HuH-7.5 (cell line): ENCODE data around the gene ADGRL3.

Source experiments
- DNase-seq: peaks from one replicate; pipeline ENCODE4 v3.0.0; 2011; ENCODE audit warnings: low spot score

Gene ADGRL3

DNA sequence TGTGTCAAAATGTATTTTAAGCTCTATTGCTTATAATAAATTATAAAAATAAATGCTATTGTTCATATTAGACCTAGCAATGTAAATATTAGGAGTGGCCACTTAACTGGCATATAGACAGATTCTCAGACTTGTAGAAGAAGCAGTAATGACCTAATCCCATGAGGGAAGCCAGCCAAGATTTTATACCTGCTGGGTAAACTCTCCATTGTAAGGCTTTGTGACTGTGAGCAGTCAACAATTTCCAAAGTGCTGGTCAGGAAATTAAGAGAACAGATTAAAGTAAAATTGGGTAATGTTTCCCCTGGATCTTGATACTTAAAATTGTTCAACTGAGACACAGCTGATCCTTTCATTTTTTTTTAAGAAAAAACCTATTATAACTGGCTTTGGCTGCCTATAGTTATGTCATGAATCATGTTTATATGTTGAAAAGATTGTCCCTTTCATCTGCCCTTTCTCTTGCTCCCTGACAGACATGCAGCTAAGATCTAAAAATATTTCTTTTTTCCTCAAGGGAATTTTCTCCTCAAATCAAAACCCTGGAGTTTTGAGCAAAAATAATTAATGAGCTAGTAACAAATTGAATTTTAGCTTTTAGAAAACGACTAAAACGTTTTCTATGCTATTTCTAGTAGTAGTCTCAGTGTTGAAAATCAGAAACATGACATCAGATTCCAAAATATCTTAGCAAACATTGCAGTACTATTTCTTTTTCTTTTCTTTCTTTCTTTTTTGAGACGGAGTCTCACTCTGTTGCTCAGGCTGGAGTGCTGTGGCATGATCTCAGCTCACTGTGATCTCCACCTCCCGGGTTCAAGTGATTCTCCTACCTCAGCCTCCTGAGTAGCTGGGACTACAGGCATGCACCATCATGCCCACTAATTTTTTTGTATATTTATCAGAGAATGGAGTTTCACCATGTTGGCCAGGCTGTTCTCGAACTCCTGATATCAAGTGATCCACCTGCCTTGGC, 77.9 kb downstream of the ADGRL3 start:
- no peak for DNase-seq

- no peak for DNase-seq
These were observed 92.2 kb downstream of the ADGRL3 start for GRCh38 chr4:61292322-61292721.

GRCh38 chr4:61293707-61294400, 93.7 kb downstream of the ADGRL3 start:
- no peak for DNase-seq

DNA sequence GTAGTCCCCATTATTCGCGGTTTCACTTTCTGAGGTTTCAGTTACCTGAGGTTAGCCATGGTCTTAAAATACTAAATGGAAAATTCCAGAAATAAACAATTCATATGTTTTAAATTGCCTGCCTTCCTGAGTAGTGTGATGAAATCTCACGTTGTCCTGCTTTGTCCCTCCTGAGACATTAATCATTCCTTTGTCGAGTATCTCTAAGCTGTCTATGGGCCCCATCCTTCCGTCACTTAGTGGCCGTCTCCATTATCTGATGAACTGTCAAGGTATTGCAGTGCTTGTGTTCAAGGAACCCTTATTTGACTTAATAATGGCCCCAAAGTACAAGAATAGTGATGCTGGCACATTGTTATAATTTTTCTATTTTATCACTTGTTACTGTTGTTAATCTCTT, 94.8 kb downstream of the ADGRL3 start:
- DNase-seq: no peak

DNA sequence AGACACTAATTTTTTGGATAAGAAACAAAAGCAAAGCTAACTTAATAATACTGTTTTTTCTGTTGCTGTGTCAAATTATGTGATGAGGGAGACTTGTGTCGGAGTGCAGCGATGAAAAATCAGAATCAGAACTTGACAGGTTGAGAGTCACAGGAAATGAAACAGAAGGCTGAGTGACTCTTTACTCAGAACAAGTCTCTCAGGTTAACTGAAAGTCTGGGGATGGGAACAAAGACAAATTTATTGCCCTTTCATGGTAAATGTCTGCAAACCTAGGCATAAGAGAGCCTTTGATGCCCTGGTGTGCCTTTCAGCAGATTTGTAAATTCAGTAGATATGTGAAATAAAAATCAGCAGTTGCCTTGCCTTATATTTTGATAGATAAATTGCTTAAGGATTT, 96.0 kb downstream of the ADGRL3 start:
- DNase-seq: no peak

DNA sequence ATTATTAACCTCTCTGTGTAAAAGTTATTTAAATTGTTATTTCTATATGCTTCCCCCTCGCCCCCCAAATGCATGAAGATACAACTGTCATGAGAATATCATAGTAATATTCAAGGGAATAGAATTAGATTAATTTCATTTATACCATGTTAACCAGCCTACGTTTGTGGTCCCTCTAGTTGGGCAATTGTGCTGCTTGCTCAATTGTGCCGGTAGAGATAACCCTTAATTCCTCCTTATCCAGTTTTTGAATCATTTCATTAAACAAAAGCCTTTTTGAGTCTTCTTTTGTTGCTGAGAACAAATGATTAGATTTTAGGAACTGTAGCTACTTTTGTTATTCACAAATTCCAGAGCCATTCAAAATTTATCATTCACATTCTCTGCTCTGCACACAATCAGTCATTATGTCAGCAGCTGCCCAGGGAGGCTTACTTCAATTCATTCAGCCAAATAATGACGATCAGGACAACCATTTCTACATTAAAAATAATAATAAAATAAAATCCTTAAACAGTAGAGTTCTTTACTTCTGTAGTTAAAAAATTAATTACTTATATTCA, 98.1 kb downstream of the ADGRL3 start:
- DNase-seq: no peak

GRCh38 chr4:61299316-61299715, 99.2 kb downstream of the ADGRL3 start:
- DNase-seq: no peak

GRCh38 chr4:61300266-61300844, 100.2 kb downstream of the ADGRL3 start:
- DNase-seq: no peak

DNA sequence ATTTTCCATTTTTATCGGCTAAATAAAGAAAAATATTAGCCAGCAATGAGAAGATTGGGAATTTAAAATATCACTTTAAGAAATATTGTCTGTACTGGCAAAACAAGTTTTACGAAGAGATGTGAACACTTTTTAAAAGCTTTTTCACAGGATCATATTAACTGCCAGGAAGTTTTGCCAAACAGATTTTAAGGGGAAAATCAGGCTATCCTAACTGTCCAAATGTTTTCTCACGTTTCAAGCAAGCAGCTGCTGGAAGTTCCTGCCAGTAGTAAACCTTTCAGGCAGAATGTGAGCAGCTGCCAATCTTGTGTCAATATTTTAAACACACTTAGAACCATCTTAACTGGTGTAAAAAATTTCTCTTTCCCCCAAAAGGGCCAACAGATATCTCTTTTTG, 101.1 kb downstream of the ADGRL3 start:
- DNase-seq: no peak

GRCh38 chr4:61308033-61308432, 107.9 kb downstream of the ADGRL3 start:
- no peak for DNase-seq

DNA sequence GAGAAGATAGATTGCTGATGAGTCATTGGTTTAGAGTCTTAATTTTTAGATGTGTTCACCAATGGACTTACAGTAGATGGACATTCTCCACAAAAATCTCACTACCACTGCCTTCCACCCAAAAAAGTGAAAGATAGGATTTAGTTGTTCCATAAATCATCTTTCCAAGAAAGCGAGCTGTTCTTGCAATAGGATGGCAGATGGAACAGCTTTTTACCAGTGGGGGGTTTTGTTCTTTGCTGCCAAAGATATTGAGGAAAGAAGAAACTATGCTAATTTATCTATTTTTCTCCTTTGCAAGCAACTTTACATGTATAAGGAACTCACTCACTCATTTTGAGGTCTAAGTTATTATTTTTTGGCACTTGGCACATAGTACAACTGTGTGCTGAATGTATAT, 109.5 kb downstream of the ADGRL3 start:
- no peak for DNase-seq

GRCh38 chr4:61312526-61312925, 112.4 kb downstream of the ADGRL3 start:
- no peak for DNase-seq

DNA sequence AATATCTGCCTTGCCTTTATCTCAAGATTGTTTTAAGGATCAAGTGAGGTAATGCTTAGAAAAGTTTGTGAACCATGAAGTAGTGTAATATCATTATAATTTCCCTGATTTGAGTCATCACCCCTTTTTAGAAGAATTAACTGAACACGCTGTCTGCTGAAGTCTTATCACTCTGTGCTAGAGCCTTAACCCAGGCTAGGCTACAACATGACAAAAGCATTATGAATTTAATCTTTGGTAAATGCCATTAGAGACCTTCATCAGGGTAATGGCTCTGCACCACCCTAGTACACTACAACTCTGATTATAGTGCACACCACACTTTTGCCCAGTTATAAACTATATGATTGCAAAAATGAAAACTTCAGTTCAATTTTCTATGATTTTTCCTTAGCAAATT, 118.3 kb downstream of the ADGRL3 start:
- DNase-seq: no peak

DNA sequence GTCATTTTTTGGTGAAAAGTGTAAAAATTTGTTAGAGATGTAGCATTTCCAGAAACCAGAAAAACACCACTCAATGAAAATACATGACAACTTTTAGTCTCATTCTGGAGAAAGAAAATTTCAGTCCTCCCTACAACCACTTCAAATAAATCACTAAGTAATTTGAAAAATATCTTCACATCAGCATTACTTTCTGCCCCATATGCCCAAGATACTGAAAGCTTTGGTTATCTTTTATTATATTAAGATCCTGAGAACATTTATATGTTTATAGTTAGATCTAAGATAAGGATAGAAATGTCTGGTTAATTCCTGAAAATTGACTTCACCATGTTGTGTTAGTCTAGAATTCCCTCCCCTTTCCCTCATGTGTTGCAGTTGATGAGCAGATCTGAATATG, 119.0 kb downstream of the ADGRL3 start:
- DNase-seq: no peak

DNA sequence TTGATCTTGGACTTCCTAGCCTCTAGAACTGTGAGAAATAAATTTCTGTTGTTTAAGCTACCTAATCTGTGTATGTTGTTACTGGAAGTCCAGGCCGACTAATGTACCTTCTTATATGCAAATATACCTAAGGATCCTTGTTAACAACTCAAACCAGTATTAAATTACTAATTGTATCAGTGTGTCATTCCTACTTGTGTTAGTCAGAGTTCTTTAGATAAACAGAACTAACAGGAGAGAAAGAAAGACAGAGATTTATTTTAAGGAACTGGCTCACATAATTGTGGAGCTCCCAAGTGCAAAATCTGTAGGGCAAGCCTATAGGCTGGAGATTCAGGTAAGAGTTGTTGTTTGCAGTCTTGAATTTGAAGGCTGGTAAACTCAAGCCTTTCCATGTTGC, 120.0 kb downstream of the ADGRL3 start:
- no peak for DNase-seq

DNA sequence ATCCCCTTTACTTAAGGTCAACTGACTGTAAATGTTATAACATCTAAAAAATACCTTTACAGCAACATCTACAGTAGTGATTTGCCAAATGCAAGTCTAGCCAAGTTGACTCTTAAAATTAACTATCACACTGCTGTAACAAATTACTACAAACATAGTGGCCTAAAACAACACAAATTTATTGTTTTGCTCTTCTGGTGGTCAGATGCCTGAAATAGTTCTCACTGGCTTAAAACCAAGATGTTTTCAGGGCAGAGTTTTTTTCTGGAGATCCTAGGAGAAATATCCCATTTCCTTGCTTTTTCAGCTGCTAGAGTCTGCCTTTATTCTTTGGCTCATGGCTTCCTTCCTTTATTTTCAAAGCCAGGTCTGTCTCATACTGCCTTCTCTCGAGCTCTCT, 120.5 kb downstream of the ADGRL3 start:
- no peak for DNase-seq

DNA sequence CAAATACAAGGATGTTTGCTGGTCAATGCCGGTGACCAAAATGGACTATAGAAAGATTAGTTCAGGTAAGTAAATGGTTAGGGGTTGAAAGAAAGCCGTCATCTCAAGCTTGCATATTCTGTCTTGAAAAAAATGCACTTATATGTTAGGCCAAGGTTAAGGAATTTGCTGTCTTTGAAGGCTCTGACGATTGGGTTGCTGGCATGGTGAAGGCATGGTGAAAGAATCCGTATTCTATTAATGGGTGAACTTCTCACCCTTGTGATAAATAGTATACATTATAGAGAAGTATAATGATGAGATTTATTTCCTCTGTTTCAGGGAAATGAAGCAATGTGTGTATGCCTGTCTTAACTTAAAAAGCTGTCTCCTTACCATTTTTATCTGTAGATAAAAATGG, 132.6 kb downstream of the ADGRL3 start:
- DNase-seq: no peak

GRCh38 chr4:61333490-61333889, 133.4 kb downstream of the ADGRL3 start:
- no peak for DNase-seq

- DNase-seq: no peak
These were observed 135.2 kb downstream of the ADGRL3 start for GRCh38 chr4:61335241-61335763.

- no peak for DNase-seq
These were observed 136.4 kb downstream of the ADGRL3 start for GRCh38 chr4:61336488-61336887.

DNA sequence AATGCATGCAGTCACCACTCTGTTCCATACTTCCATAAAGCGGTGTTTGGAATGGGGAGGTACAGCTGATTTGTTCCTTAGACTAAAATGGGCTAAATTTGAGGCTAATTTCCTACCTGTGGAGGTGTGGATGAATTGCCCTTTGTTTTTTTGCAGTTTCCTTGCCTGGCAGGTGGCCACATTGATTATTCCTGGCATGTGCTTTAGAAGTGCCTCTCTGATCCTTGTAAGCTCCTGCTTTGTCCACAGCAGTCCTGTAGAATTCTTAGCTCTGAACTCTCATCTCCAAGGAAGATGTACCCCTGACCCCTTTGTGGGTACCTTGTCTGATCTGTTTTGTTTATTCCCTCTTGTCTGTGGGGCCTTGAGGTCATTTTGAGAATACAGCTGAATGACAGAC, 136.8 kb downstream of the ADGRL3 start:
- DNase-seq: no peak

- DNase-seq: no peak
These were observed 141.9 kb downstream of the ADGRL3 start for GRCh38 chr4:61342061-61342460.
